Stimulated activated CD8-positive, alpha-beta memory T cell treated with anti-CD3 and anti-CD28 coated beads, Interleukin-4, amount 100 ng/mL, for 48 hours (primary cell): ENCODE data around the gene TBC1D9.

Experiments used
- DNase-seq: peaks from one replicate; pipeline ENCODE4 v3.0.0-alpha.2; 2020

The TBC1D9 gene

GRCh38 chr4:140607852-140608251, 148.3 kb downstream of the TBC1D9 start:
- DNase-seq: no peak

DNA sequence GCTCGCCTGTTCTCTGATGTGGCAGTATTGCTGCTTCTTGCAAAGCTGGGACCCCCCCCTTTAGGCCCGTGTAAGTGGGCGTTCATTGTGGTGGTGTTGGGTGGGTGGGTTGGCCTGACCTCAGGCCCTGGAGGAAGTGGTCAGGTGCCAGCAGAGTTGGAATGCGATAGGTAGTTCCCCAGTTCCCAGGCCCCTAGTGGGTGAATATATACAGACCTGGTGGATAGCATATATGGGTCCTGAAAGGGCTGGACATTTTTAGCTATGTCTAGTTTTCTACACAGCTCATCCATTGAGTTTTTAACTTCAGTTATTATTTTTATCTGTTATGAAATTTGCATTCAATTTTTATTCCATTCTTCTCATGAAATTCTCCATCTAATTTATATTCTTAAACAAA, 151.6 kb downstream of the TBC1D9 start:
- no peak for DNase-seq

DNA sequence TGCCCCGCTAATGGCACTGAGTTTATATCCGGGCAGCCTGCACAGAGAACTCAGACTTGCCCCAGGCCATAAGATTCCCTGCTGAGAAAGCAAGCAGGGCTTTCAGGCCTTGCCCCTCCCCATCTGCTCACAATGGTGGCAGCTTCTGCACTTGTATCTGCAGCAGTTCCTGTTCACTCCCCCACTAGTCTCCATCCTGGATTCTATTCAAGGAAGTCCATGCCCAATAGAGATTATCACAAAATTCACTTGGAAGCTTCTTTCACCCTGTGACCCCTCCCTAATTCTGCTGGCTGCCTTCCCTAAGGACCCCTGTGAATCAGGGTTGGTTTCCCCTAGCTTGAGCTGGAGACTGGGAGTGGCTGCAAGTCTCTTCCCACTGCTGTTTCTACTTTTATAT, 152.9 kb downstream of the TBC1D9 start:
- DNase-seq: no peak

DNA sequence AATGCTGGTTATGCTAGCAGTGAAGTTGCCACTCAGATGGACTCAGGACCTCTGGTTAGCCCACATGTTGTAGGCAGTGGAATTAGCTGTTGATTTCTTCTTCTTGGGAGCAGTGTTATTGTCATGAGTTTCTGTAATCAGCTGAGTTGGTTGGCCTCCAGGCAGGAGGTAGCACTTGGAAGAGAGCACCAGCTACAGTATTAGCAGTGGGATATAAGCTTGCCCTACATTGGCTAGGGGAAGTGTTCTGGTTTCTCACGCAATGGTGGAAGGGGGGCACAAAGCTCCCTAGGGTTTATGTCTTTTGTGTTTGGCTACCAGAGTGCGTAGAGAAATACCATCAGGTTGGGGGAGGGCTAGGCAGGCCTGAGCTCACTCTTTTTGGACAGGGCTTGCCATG, 153.5 kb downstream of the TBC1D9 start:
- no peak for DNase-seq

- DNase-seq: no peak
Observed at GRCh38 chr4:140600408-140600807, 155.8 kb downstream of the TBC1D9 start.

- no peak for DNase-seq
Observed at GRCh38 chr4:140595065-140595464, 161.1 kb downstream of the TBC1D9 start.

GRCh38 chr4:140584439-140584838, 171.7 kb downstream of the TBC1D9 start:
- no peak for DNase-seq

- no peak for DNase-seq
Observed at GRCh38 chr4:140581078-140581477, 175.1 kb downstream of the TBC1D9 start.

- no peak for DNase-seq
Observed at GRCh38 chr4:140579278-140579677, 176.9 kb downstream of the TBC1D9 start.

DNA sequence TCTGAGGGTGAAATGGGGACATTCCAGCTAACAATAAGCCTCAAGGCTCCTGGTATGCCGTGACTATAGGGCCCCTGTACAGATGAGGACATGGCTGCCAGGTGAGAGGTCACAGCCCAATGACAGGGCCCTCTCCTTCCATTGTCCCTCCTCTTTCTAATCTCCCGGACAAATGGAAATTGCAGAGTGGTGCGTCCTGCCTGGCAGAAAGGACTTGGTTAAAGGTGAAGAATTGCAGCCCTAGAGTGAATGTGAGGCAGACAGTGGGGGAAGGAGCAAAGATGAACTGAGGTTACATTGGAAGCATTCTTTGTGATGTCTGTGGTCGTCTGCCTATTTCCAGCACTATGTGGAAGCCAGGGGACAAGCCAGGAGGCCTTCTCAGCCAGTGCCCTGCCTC, 180.7 kb downstream of the TBC1D9 start:
- no peak for DNase-seq

- no peak for DNase-seq
Observed at GRCh38 chr4:140571620-140572019, 184.6 kb downstream of the TBC1D9 start.
